Activated CD4-positive, alpha-beta memory T cell treated with anti-CD3 and anti-CD28 coated beads for 36 hours (primary cell): Measurements from ENCODE around the gene NUDC. TPM values are rescaled to one million over a fixed set of nuclear protein-coding genes. Genes with fewer than 3 reads are reported as not detected.
A peak's percentile ranks its signal among the peaks of the same experiment; 100 is the strongest.

Source experiments
- CTCF ChIA-PET: fragments of 350-600 bp; sonication (Branson Sonifier 250); formaldehyde crosslinking; loops from one replicate; lab custom pipeline; 2021; ENCODE audit warnings: antibody characterized with exemption, inconsistent platforms; lab: Charles Lee
- POLR2A ChIA-PET: fragments of 350-600 bp; sonication (Branson Sonifier 250); formaldehyde crosslinking; loops from one replicate; lab custom pipeline; 2021; ENCODE audit warnings: antibody characterized with exemption; lab: Charles Lee
- DNase-seq: peaks from one replicate; pipeline ENCODE4 v3.0.0-alpha.2; 2020
- H3K27ac Mint-ChIP-seq: one replicate; pipeline ENCODE4 v1.8.0; 2021; ENCODE audit warnings: mixed read lengths
- H3K27me3 Mint-ChIP-seq: one replicate; pipeline ENCODE4 v1.8.0; 2021; ENCODE audit warnings: mixed read lengths
- H3K36me3 Mint-ChIP-seq: one replicate; pipeline ENCODE4 v1.8.0; 2021; ENCODE audit warnings: mixed read lengths
- H3K4me1 Mint-ChIP-seq: one replicate; pipeline ENCODE4 v1.8.0; 2021; ENCODE audit warnings: low read depth, mixed read lengths
- H3K4me3 Mint-ChIP-seq: one replicate; pipeline ENCODE4 v1.8.0; 2021; ENCODE audit warnings: mild to moderate bottlenecking, mixed read lengths
- H3K9me3 Mint-ChIP-seq: one replicate; pipeline ENCODE4 v1.8.0; 2021; ENCODE audit warnings: mixed read lengths
- intact Hi-C: fragments of 100-400 bp; cut with micrococcal nuclease; formaldehyde crosslinking; loops from one replicate; pipeline ENCODE4 v1.15.1; 2023
- total RNA-seq, 2 experiments: library from RNA; stranded (reverse); gene quantifications; one replicate each; pipeline ENCODE4 v1.2.3, GENCODE V29; 2021

Gene NUDC
- total RNA-seq, 2 experiments from 2014 or later = 90.8 to 97.1 TPM

DNA sequence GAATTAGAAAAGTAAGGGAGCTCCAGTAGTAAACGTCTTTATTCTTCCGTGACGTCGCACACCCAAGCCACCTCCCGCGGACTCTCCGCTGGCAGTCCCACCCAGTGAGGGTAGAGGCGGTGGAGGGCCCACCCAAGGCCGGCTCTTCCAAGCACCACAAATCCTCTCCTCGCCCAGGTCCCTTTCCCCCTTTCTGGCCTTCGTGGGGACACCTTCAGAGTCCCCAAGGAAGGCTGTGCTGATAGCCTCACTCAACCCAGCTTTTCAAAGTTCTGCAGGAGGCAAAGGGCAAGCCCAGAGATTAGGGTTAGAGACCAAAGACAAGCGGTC, 31.1 kb upstream of the NUDC start:
- Mint-ChIP-seq H3K27ac (peak overlapping the region; percentile 85), H3K9me3 (no peaks in the 10 kb centered on the region), H3K4me1 (peaks cover 35% of the 10 kb centered on the region), H3K36me3 (peaks cover 32% of the 10 kb centered on the region), H3K27me3 (no peaks in the 10 kb centered on the region), H3K4me3 (peak overlapping the region; percentile 90)
- no peak for DNase-seq
- POLR2A ChIA-PET = interaction anchor here (0.6 to 2.8 kb wide), 6 partner anchors 9 to 197 kb away, joined by 3 to 33 read pairs (median 4); partner anchors contain the start of gene GPATCH3
- intact Hi-C loops = no loop called here
- CTCF ChIA-PET = interaction anchor here (0.6 to 1.9 kb wide), 10 partner anchors 10 to 352 kb away, joined by 3 to 15 read pairs (median 4); partner anchors contain the start of gene GPATCH3

DNA sequence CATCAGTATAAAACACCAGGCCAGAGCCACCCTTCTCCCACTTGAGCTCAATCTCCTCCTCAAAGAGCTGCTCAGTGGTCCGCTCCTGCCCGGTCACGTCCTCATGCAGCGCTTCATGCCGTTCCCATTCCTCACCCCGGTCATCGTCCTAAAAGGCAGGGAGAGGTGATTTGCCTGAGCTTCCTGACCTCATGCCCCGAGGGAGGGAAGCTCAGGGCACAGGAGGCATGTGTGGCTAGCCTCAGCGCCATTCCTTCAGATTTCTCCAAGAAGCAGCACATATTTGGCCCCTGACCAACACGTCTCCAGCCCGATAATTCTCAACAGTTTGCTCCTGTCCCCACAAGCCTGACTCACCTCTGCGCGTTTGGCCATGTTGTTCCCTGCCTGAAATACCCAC, 27.3 kb upstream of the NUDC start:
- ChIA-PET POLR2A (no interaction called here), CTCF (interaction anchor here (1.4 kb wide), 1 partner anchor 292 kb away, joined by 3 read pairs; no protein-coding TSS in a partner anchor)
- peaks cover 17% of the 10 kb centered on the region for H3K36me3 Mint-ChIP-seq
- no peaks in the 10 kb centered on the region for H3K9me3 Mint-ChIP-seq
- no peaks in the 10 kb centered on the region for H3K27me3 Mint-ChIP-seq
- H3K4me3 Mint-ChIP-seq = no peak overlapping the region
- H3K4me1 Mint-ChIP-seq = peaks cover 26% of the 10 kb centered on the region
- DNase-seq = no peak
- no peak overlapping the region for H3K27ac Mint-ChIP-seq
- intact Hi-C loops = no loop called here

DNA sequence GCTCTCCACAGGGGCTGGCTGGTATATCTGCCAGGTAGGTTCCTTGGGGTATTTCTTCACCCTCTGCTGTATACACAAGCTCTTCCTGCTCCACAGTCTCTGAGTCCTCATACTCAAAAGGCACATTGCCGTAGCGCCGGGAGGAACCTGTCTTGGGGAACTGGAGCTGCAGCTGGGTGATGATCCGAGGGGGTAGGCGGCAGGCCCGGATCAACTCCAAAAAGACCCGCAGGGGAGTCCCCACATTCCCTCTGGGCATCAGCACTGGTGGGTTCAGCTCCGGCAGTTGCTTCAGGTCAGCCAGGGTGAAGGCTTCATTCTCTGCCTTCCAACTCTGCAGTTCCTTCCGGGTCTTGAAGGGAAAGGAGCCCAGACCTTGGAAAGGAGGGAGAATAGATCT, 24.2 kb upstream of the NUDC start:
- no peak overlapping the region for H3K27ac Mint-ChIP-seq
- DNase-seq = no peak
- POLR2A ChIA-PET = no interaction called here
- peaks cover 25% of the 10 kb centered on the region for H3K4me1 Mint-ChIP-seq
- no peak overlapping the region for H3K4me3 Mint-ChIP-seq
- H3K9me3 Mint-ChIP-seq = no peaks in the 10 kb centered on the region
- intact Hi-C loops = no loop called here
- no peaks in the 10 kb centered on the region for H3K27me3 Mint-ChIP-seq
- CTCF ChIA-PET = interaction anchor here (0.9 to 1.1 kb wide), 2 partner anchors 10 to 293 kb away, joined by 3 read pairs; no protein-coding TSS in a partner anchor
- peaks cover 14% of the 10 kb centered on the region for H3K36me3 Mint-ChIP-seq

DNA sequence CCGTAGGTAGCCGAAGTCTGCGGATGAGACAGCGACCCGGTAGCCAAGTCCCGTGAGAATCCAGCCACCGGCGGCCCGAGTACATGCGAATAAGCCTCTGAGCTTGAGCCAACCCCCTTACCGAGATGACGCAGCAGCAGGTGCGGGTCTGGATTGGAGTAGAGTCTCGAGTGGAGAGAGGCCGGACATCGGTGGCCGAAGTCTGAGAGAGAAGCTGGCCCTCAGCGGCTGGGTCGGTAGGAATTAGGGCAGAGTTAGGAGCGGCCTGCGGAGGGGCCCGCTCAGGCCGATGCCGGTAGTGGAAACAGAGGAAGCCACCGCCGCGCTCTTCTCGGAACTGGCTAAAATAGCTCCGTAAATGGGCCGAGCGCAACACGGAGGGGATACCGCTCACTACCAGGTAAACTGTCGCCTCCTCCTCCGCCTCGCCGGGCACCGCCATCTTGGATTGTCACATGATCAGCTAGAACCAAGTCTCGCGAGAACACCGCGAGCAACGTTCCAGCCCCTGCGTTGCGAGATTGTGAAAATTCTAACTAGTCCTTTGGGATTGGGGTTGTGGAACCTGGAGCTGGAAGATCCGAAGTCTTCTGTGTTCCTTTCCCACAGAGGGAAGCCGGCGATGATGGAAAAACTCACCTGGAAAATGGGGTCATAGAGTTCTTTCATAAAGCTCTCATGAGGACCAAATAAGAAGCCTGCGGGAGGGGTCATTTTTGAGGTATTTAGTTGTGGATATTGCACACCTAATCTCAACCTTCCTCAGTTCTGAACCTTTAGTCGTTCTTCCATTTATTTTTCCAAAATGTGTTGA, 21.3 kb upstream of the NUDC start, which contains the start of gene GPATCH3:
TSS of gene GPATCH3 (minus strand) at position 467 of the 814 bp plus-strand sequence. CDS start at position 442, 25 bp downstream.
- Mint-ChIP-seq H3K27me3 (no peaks in the 10 kb centered on the region), H3K36me3 (peaks cover 5% of the 10 kb centered on the region), H3K4me1 (peaks cover 22% of the 10 kb centered on the region), H3K27ac (peak within 1 kb of the TSS; percentile 96), H3K4me3 (peak within 1 kb of the TSS; percentile 91), H3K9me3 (no peaks in the 10 kb centered on the region)
- POLR2A ChIA-PET = interaction anchor here (0.6 to 3.8 kb wide), 10 partner anchors 9 to 358 kb away, joined by 3 to 33 read pairs (median 6); partner anchors contain the start of genes GPN2 and NUDC
- DNase-seq = peak; percentile 92
- CTCF ChIA-PET = interaction anchor here (0.5 to 3.4 kb wide), 9 partner anchors 10 to 1194 kb away, joined by 3 to 15 read pairs (median 3); partner anchors contain the start of genes GPN2, NUDC and SLC9A1
- intact Hi-C loops = loop anchor here (2.0 kb wide), 1 partner anchor 21 kb away; the partner anchor contains the start of gene NUDC

DNA sequence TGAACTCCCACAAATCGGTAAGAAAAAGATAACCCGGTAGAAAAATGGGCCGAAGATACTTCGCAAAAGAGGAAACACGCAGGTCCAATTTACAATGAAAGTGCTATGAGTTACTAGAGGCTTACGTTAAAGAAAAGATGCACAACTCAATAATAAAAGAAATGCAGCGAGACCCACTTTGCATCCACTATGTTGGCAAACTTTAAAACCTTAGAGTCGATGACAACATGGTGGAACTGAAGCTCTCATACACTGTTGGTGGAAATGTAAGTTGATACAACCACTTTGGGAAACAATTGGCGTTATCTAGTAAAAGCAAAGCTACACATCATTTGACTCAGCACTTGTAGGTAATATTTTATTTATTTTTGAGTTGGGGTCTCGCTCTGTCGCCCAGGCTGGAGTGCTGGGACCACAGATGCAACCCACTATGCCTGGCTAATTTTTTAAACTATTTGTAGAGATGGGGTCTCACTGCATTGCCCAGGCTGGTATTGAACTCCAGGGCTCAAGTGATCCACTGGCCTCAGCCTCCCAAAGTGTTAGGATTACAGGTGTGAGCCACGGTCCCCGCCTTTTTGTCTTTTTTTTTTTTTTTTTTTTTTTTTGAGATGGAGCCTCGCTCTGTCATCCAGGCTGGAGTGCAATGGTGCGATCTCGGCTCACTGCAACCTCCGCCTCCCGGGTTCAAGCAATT, 20.6 kb upstream of the NUDC start:
- CTCF ChIA-PET = interaction anchor here (0.7 to 3.4 kb wide), 6 partner anchors 11 to 302 kb away, joined by 3 to 15 read pairs (median 4); partner anchors contain the start of genes GPN2 and NUDC
- no peak for DNase-seq
- intact Hi-C loops = loop anchor here (2.0 kb wide), 1 partner anchor 20 kb away; the partner anchor contains the start of gene NUDC
- no peaks in the 10 kb centered on the region for H3K27me3 Mint-ChIP-seq
- H3K27ac Mint-ChIP-seq = peak overlapping the region; percentile 96
- H3K4me1 Mint-ChIP-seq = peaks cover 22% of the 10 kb centered on the region
- peaks cover 5% of the 10 kb centered on the region for H3K36me3 Mint-ChIP-seq
- peak overlapping the region; percentile 91 for H3K4me3 Mint-ChIP-seq
- POLR2A ChIA-PET = interaction anchor here (0.6 to 3.8 kb wide), 10 partner anchors 8 to 359 kb away, joined by 3 to 33 read pairs (median 6); partner anchors contain the start of genes GPN2 and NUDC
- no peaks in the 10 kb centered on the region for H3K9me3 Mint-ChIP-seq

DNA sequence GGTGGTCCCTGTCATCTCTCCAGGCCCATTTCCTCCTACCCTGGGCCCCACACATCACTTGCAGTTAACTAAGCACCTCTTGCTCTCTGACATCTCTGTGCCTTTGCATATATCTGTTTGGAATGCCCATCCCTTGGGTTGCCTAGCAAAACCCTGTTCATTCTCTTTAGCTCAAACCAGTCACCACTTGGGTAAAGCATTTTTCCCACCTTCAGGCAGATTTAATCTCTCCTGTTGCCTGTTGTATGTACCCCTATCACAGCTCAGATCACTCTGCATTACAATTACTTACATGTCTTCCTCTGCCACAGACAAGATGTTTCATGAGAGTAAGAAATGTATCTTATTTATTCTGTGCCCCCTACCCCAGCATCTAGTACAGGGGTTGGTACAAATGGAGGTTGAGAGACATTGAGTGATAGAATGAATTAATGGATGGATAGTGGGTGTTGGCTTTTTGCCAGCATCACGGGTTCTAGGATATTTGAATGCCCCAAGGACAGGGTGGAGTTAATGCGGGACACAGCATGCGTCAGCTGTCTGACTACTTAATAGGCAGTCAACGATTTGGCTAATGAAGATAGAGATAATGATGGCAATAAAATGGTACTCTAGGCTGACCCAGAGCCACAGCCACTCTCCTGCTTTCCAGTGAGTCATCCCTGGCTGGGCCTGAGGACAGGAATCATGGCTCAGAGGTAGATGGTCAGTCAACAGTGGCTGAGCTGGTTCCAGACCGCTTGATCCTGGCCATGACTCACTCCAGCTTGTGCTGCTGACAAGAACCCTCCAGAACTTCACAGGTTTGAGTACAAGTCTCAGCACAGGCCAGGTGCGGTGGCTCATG, 14.2 kb upstream of the NUDC start:
- Mint-ChIP-seq H3K9me3 (no peaks in the 10 kb centered on the region), H3K4me1 (no peaks in the 10 kb centered on the region), H3K36me3 (no peaks in the 10 kb centered on the region), H3K27ac (no peak overlapping the region), H3K4me3 (no peak overlapping the region), H3K27me3 (no peaks in the 10 kb centered on the region)
- ChIA-PET POLR2A (no interaction called here), CTCF (no interaction called here)
- intact Hi-C loops = no loop called here
- DNase-seq = no peak

DNA sequence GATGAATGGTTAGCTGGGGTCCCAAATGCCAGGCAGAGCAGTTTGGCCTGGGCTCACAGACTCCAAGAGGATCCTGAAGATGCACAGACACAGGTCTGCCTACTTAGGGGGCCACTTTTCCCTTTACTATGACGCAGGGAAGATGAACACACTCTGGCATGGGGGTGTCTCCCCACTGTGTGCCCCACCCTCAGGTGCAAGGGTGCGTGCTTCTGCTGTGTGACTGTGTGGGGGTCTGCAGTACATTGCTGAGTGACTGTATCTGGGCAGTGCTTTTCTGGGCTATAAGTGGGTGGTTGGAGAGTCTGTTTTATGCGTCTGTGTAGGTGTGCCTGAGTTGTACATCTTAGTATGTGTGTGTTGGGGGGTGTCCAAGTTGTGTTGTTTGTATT, 11.6 kb upstream of the NUDC start:
- intact Hi-C loops = no loop called here
- Mint-ChIP-seq H3K4me1 (no peaks in the 10 kb centered on the region), H3K9me3 (no peaks in the 10 kb centered on the region), H3K27me3 (no peaks in the 10 kb centered on the region), H3K36me3 (no peaks in the 10 kb centered on the region), H3K27ac (no peak overlapping the region), H3K4me3 (no peak overlapping the region)
- DNase-seq = no peak
- ChIA-PET POLR2A (interaction anchor here (1.1 to 1.6 kb wide), 2 partner anchors 10 to 70 kb away, joined by 3 to 5 read pairs; partner anchors contain the start of gene GPATCH3), CTCF (no interaction called here)

DNA sequence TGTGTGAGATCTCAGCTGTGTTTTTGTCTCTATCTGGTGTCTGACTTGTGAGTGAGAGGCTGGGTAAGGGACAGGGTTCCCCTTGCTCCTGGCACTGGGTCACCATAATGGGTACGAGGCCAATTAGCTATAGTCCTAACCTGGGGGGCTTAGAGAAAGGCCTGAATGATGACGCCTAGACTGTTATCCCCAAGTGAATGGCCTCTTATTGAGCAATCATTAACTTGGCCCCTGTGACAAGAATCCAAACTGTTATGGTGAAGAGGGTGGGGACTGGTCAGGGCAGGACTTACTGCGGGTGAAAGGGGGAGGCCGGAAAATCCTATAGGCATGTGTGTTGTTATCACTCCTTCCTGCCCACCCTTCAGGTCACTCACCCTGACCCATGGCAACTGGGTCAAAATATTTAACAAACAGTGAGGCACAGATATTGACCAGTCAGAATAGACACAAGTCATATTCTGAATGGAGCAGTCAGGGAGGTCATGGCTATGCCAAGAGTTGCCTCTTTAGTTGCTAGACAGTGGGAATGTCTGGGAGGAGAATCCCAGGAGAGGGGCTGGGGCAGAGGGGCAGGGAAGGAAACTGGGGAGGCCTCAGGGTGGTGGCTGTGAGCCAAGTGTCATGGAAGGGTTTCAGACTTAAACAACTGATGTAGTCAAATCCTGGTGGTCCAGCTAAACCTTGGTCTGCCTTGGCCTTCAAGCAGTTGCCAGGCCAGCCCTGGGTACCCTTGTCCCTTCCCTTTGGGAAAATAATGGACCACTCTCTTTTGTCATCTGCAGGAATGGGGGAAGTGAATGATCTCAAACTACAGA, 11.0 kb upstream of the NUDC start:
- no peak for DNase-seq
- Mint-ChIP-seq H3K27me3 (no peaks in the 10 kb centered on the region), H3K36me3 (no peaks in the 10 kb centered on the region), H3K4me3 (no peak overlapping the region), H3K27ac (no peak overlapping the region), H3K4me1 (no peaks in the 10 kb centered on the region), H3K9me3 (no peaks in the 10 kb centered on the region)
- intact Hi-C loops = no loop called here
- CTCF ChIA-PET = no interaction called here
- POLR2A ChIA-PET = interaction anchor here (1.1 to 1.6 kb wide), 2 partner anchors 10 to 70 kb away, joined by 3 to 5 read pairs; partner anchors contain the start of gene GPATCH3

DNA sequence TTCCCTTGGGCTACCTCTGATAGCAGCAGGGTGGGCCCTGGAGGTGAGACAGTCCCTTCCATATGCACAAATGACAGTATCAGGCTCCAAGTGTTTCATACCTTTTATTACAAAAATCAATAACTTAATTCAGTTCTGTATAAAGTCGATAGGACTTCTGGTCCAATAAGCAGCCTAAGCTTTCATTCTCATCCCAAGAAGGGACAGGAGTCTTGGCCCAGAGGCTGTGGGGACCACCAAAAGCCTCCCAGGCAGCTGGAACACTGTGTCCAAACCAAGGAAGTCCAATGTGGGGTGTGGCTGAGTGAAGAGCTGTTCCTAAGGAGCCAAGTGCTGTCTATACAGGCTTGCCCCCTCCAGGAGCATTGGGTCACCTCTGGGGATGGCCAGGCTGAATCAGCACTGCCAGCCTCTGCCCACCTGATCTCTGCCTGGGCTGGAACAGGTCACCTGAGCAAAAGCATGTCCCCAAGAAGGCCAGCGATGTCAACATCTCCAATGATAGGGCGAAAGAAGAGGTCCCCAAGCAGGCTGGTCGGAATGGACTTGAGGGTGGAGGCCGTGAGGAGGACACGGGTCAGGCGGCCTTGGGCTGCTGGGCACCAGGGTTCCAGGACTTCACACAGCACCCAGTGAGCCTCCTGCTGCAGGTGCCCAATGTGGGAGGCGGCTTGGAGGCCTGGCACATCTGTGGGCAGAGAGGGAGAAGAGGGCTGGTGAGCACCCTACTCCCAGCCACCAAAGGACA, 10.0 kb upstream of the NUDC start:
- Mint-ChIP-seq H3K4me1 (no peaks in the 10 kb centered on the region), H3K27ac (no peak overlapping the region), H3K4me3 (no peak overlapping the region), H3K36me3 (no peaks in the 10 kb centered on the region), H3K9me3 (no peaks in the 10 kb centered on the region), H3K27me3 (no peaks in the 10 kb centered on the region)
- DNase-seq = no peak
- ChIA-PET CTCF (no interaction called here), POLR2A (no interaction called here)
- intact Hi-C loops = no loop called here

DNA sequence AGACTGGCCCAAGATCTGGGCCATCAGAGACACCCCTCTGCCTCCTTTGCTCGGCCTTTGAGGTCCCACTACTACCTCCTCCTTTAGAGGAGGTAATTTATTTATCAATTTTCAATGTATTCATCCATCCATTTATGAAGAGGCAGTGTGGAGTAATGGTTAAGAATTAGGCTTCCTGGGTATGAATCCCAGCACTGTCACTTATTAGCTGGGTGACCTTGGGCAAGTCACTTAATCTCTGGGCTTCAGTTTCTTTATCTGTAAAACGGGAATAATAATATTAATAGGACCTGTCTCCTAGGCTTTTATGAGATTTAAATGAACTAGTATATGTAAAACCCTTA, 9.4 kb upstream of the NUDC start:
- H3K4me3 Mint-ChIP-seq = no peak overlapping the region
- intact Hi-C loops = no loop called here
- DNase-seq = no peak
- ChIA-PET POLR2A (no interaction called here), CTCF (no interaction called here)
- no peaks in the 10 kb centered on the region for H3K4me1 Mint-ChIP-seq
- H3K9me3 Mint-ChIP-seq = no peaks in the 10 kb centered on the region
- H3K27ac Mint-ChIP-seq = no peak overlapping the region
- H3K27me3 Mint-ChIP-seq = no peaks in the 10 kb centered on the region
- H3K36me3 Mint-ChIP-seq = no peaks in the 10 kb centered on the region
